Natural killer cell (primary cell): Measurements from ENCODE around the gene C19orf25. TPM values are rescaled to one million over a fixed set of nuclear protein-coding genes. Genes with fewer than 3 reads are reported as not detected.

Experiments
- ATAC-seq, 3 donors: fragments of 150-1000 bp in 2 of 3; fragments of 200-7000 bp in 1 of 3; cut with Tn5 transposase; 1 replicate in 1 of 3; 2 replicates in 2 of 3; pipeline ENCODE4 v1.10.0; 2021; ENCODE audit warnings: mild to moderate bottlenecking in 2 of 3, moderate library complexity in 2 of 3
- DNase-seq, 2 donors: peaks; one replicate each; pipeline versions ENCODE4 v3.0.0 to v3.0.0-alpha.2; 2013 to 2021; ENCODE audit warnings: mixed read lengths in 1 of 2
- H3K27ac ChIP-seq: one replicate; pipeline ENCODE4 v1.5.1; 2013; ENCODE audit warnings: mild to moderate bottlenecking, low read length
- H3K27me3 ChIP-seq: one replicate; pipeline ENCODE4 v1.6.1; 2013; ENCODE audit warnings: low read length; ENCODE audit not compliant: control insufficient read depth, insufficient read depth
- H3K36me3 ChIP-seq: one replicate; pipeline ENCODE4 v1.6.1; 2013; ENCODE audit warnings: low read length; ENCODE audit not compliant: control insufficient read depth, insufficient read depth
- H3K4me1 ChIP-seq: one replicate; pipeline ENCODE4 v1.6.1; 2013; ENCODE audit warnings: low read length; ENCODE audit not compliant: control insufficient read depth, insufficient read depth
- H3K4me3 ChIP-seq: one replicate; pipeline ENCODE4 v1.5.1; 2013; ENCODE audit warnings: low read length
- H3K9me3 ChIP-seq: one replicate; pipeline ENCODE4 v1.6.1; 2013; ENCODE audit warnings: low read length; ENCODE audit not compliant: control insufficient read depth, insufficient read depth
- H3K27ac Mint-ChIP-seq, 2 donors: one replicate each; pipeline ENCODE4 v1.8.0; 2022; ENCODE audit warnings: mild to moderate bottlenecking in 2 of 2, mixed read lengths in 2 of 2, moderate library complexity in 1 of 2
- H3K27me3 Mint-ChIP-seq, 2 donors: one replicate each; pipeline ENCODE4 v1.8.0; 2022; ENCODE audit warnings: low read depth in 2 of 2, mixed read lengths in 2 of 2
- H3K36me3 Mint-ChIP-seq: one replicate; pipeline ENCODE4 v1.8.0; 2022; ENCODE audit warnings: mixed read lengths
- H3K4me1 Mint-ChIP-seq, 2 donors: one replicate each; pipeline ENCODE4 v1.8.0; 2022; ENCODE audit warnings: mixed read lengths in 2 of 2
- H3K4me3 Mint-ChIP-seq: one replicate; pipeline ENCODE4 v1.8.0; 2022; ENCODE audit warnings: mild to moderate bottlenecking, moderate library complexity, mixed read lengths
- H3K9me3 Mint-ChIP-seq, 2 donors: one replicate each; pipeline ENCODE4 v1.8.0; 2022; ENCODE audit warnings: mixed read lengths in 2 of 2
- WGBS: methylation state at CpG from one replicate; pipeline ENCODE4 v1.1.7; 2013; ENCODE audit warnings: missing lambda C conversion rate; ENCODE audit not compliant: insufficient coverage; 5-methylcytosine and 5-hydroxymethylcytosine counted together
- intact Hi-C: fragments of 100-400 bp; cut with micrococcal nuclease; formaldehyde crosslinking; loops from one replicate; pipeline ENCODE4 v1.14.2; 2022
- total RNA-seq, 4 donors: library from RNA; stranded (reverse); fragments of 120-200 nt in 1 of 4; gene quantifications; one replicate each; pipeline versions ENCODE4 v1.2.3 to v1.2.4, GENCODE V29; 2013 to 2022
- TF ChIP-seq, protein P1 (sequence below): fragments of 200-600 bp; IDR thresholded peaks from one replicate; pipeline ENCODE4 v1.8.0; 2022; ENCODE audit warnings: antibody characterized with exemption

The C19orf25 gene
- total RNA-seq, 3 donors from 2014 or later (not counting 1 experiment from before 2014, with no cell fraction given): 30.2 to 42.2 (median 34.3) TPM

DNA sequence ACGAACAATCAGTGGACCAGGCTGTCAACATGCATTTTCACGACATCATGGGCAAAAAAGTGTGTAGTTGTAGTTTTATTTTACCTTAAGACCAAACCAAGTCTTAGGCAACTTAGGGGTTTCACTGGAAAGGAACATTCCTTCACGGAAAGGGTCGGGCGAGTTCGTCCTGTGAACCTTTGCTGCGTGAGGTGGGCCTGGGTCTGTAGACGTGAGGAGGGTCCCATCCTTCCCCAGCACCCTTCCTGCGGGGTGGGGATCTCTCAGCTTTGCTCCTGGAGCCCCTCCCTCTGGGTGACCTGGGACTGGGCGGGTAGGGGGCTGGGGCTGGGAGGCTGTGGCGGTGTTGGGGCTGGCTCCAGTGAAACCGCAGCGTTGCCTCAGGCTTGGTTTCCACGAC lies 53.1 kb downstream of the C19orf25 start:
- Mint-ChIP-seq H3K36me3 (no peaks in the 10 kb centered on the region), H3K9me3 (no peaks in the 10 kb centered on the region)

DNA sequence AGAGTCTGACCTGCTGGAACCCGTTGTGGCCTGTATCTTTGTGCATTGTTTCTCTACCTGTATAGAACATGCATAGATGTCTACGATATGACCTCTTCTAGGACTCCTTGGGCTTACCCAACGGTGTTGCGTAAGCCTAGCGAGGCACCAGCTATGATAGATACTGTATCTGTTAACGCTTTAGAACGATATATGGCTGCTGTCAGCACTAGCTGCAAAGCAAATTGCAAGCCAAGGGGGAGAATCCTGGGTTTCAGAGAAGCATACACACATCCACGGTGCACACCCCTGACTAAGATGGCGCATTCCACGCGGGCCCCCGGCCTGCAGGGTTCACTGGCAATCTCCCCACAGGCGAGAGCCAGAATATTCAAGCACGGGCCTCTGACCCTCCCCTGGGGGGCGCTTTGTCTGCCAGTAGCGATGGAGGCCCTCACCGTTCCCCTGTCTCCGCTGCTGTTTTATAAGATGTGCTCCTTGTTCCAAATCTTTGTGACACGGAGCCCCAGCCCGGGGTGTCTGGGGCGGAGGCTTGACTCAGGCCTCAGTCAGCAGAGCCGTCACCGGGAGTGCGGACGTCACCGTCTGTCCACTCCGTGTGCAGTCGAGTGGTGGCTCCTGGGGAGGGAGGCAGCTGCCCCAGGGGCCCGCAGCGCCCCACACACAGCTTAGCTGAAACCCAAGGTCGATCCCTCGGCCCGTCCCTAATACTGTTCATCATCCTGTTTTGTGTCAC lies 53.7 kb downstream of the C19orf25 start:
- TF ChIP-seq, protein P1, sequence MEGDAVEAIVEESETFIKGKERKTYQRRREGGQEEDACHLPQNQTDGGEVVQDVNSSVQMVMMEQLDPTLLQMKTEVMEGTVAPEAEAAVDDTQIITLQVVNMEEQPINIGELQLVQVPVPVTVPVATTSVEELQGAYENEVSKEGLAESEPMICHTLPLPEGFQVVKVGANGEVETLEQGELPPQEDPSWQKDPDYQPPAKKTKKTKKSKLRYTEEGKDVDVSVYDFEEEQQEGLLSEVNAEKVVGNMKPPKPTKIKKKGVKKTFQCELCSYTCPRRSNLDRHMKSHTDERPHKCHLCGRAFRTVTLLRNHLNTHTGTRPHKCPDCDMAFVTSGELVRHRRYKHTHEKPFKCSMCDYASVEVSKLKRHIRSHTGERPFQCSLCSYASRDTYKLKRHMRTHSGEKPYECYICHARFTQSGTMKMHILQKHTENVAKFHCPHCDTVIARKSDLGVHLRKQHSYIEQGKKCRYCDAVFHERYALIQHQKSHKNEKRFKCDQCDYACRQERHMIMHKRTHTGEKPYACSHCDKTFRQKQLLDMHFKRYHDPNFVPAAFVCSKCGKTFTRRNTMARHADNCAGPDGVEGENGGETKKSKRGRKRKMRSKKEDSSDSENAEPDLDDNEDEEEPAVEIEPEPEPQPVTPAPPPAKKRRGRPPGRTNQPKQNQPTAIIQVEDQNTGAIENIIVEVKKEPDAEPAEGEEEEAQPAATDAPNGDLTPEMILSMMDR: no peak
- no peaks in the 10 kb centered on the region for H3K4me1 ChIP-seq
- intact Hi-C loops: no loop called here
- H3K36me3 ChIP-seq: peaks cover 74% of the 10 kb centered on the region
- H3K9me3 Mint-ChIP-seq: no peaks in the 10 kb centered on the region
- DNase-seq (no peak), ATAC-seq (no peak)
- H3K4me1 Mint-ChIP-seq: peaks cover 0 to 4% of the 10 kb centered on the region in 2 donors
- no peak overlapping the region for H3K4me3 ChIP-seq
- H3K27ac Mint-ChIP-seq: no peak overlapping the region
- no peaks in the 10 kb centered on the region for H3K36me3 Mint-ChIP-seq
- 96% methylated on average over 33 of the region's 33 CpGs for whole genome bisulfite sequencing
- H3K27me3 Mint-ChIP-seq: no peaks in the 10 kb centered on the region
- no peaks in the 10 kb centered on the region for H3K9me3 ChIP-seq
- no peaks in the 10 kb centered on the region for H3K27me3 ChIP-seq
- H3K4me3 Mint-ChIP-seq: no peak overlapping the region
- no peak overlapping the region for H3K27ac ChIP-seq

More for the DNA sequence above, 53.1 kb downstream of the C19orf25 start:
- H3K4me1 ChIP-seq: no peaks in the 10 kb centered on the region
- no peaks in the 10 kb centered on the region for H3K9me3 ChIP-seq
- no peak overlapping the region for H3K4me3 ChIP-seq
- no peak overlapping the region for H3K27ac ChIP-seq
- no peaks in the 10 kb centered on the region for H3K27me3 ChIP-seq
- peaks cover 0 to 4% of the 10 kb centered on the region in 2 donors for H3K4me1 Mint-ChIP-seq
- intact Hi-C loops: no loop called here
- TF ChIP-seq, protein P1: no peak
- peaks cover 70% of the 10 kb centered on the region for H3K36me3 ChIP-seq
- DNase-seq: no peak
- no peak for ATAC-seq
- 96% methylated on average over 14 of the region's 14 CpGs for WGBS
- H3K27me3 Mint-ChIP-seq: no peaks in the 10 kb centered on the region
- H3K27ac Mint-ChIP-seq: no peak overlapping the region
- no peak overlapping the region for H3K4me3 Mint-ChIP-seq

DNA sequence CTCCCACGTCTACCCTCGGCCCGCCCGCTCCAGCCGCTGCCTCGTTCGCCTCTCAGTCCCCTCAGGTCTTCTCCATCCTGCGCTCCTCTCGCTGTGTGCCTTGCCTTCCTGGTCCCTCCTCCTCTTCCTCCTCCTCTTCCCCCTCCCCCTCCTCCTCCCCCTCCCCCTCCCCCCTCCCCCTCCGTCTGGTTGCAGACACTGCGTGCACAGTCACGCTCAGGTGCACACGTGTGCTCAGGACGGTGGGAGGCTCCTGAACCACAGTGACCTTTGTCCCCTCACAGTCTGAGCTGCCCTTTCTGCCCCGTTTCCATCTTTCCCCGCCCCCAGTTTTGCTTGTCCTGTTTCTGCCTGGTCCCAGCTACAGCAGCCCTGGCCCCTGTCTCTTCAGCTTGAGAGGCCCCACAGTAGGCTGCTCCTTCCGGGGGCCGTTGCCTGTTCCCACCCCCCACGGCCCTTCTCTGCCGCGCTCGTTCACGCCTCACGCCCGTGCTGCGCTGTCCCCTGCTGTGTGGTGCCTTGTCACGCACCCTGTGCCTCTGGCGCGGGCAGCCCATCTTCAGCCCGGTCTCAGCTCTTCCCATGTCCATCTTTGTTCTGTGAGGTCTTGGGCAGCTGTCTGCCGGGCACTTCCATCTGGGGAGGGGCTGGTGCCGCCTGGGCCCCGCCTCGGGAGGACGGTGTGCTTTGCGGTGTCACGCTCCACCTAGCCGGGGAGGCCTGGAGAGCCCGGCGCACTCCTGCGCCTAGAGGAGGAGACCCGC lies 54.6 kb downstream of the C19orf25 start:
- no peaks in the 10 kb centered on the region for H3K4me1 ChIP-seq
- H3K4me3 Mint-ChIP-seq: no peak overlapping the region
- ATAC-seq (no peak), DNase-seq (no peak)
- H3K27ac Mint-ChIP-seq: no peak overlapping the region
- H3K27ac ChIP-seq: no peak overlapping the region
- TF ChIP-seq, protein P1: no peak
- intact Hi-C loops: no loop called here
- no peaks in the 10 kb centered on the region for H3K27me3 Mint-ChIP-seq
- WGBS: 95% methylated on average over 39 of the region's 42 CpGs
- H3K36me3 ChIP-seq: peaks cover 69% of the 10 kb centered on the region
- no peaks in the 10 kb centered on the region for H3K9me3 Mint-ChIP-seq
- H3K4me1 Mint-ChIP-seq: peaks cover 1 to 8% of the 10 kb centered on the region in 2 donors
- H3K36me3 Mint-ChIP-seq: peaks cover 3% of the 10 kb centered on the region
- H3K27me3 ChIP-seq: no peaks in the 10 kb centered on the region
- H3K9me3 ChIP-seq: no peaks in the 10 kb centered on the region
- no peak overlapping the region for H3K4me3 ChIP-seq
